Neural cell (in vitro differentiated cells): ENCODE measurements around the gene PSMD13. TPM values are rescaled to one million over a fixed set of nuclear protein-coding genes. Genes with fewer than 3 reads are reported as not detected.

ENCODE experiments used
- H2AFZ ChIP-seq: fragments of 200-600, 300-800 bp; sonication (generic), shearing (Covaris generic); 2 replicates; pipeline ENCODE4 v1.6.0; 2014; ENCODE audit warnings: low read depth, mild to moderate bottlenecking, antibody characterized with exemption, low read length, moderate library complexity
- H3F3A ChIP-seq: fragments of 200-600 bp; shearing (Covaris generic); 2 replicates; pipeline ENCODE4 v1.6.1; 2016; ENCODE audit warnings: mild to moderate bottlenecking, moderate library complexity, mixed read lengths, antibody characterized with exemption, low read length; ENCODE audit not compliant: insufficient read depth, poor library complexity, severe bottlenecking
- H3K27ac ChIP-seq: fragments of 200-600, 300-800 bp; sonication (generic), shearing (Covaris generic); 2 replicates; pipeline ENCODE4 v1.5.1; 2014; ENCODE audit warnings: mild to moderate bottlenecking, low read length, moderate library complexity
- H3K27me3 ChIP-seq: fragments of 300-800, 200-600 bp; sonication (generic), shearing (Covaris generic); 2 replicates; pipeline ENCODE4 v1.6.0; 2014; ENCODE audit warnings: mild to moderate bottlenecking, low read depth, low read length, moderate library complexity; ENCODE audit not compliant: insufficient read depth
- H3K36me3 ChIP-seq: fragments of 300-800, 200-600 bp; sonication (generic), shearing (Covaris generic); 2 replicates; pipeline ENCODE4 v1.5.1; 2014; ENCODE audit warnings: mild to moderate bottlenecking, antibody characterized with exemption, low read length, moderate library complexity; ENCODE audit not compliant: insufficient read depth
- H3K4me2 ChIP-seq: fragments of 300-800, 200-600 bp; sonication (generic), shearing (Covaris generic); 2 replicates; pipeline ENCODE4 v1.6.0; 2014; ENCODE audit warnings: mild to moderate bottlenecking, low read length
- H3K4me3 ChIP-seq: fragments of 300-800, 200-600 bp; sonication (generic), shearing (Covaris generic); 2 replicates; pipeline ENCODE4 v1.5.1; 2014; ENCODE audit warnings: mild to moderate bottlenecking, low read length, moderate library complexity
- H3K79me2 ChIP-seq: fragments of 200-600 bp; shearing (Covaris generic); replicated peaks from 2 replicates; pipeline ENCODE4 v1.6.0; 2014; ENCODE audit warnings: mild to moderate bottlenecking, low read length, moderate library complexity; ENCODE audit not compliant: insufficient read depth
- H3K9ac ChIP-seq: fragments of 300-800, 200-600 bp; sonication (generic), shearing (Covaris generic); 2 replicates; pipeline ENCODE4 v1.6.1; 2016; ENCODE audit warnings: mild to moderate bottlenecking, low read length, mixed read lengths
- H3K9me2 ChIP-seq: fragments of 200-600 bp; shearing (Covaris generic); 2 replicates; pipeline ENCODE4 v1.6.1; 2016; ENCODE audit warnings: mild to moderate bottlenecking, low read length, mixed read lengths; ENCODE audit not compliant: insufficient read depth
- H3K9me3 ChIP-seq: fragments of 200-600, 300-800 bp; sonication (generic), shearing (Covaris generic); 2 replicates; pipeline ENCODE4 v1.6.1; 2016; ENCODE audit warnings: mild to moderate bottlenecking, mixed run types, low read length, moderate library complexity, mixed read lengths
- H4K20me1 ChIP-seq: fragments of 200-600 bp; shearing (Covaris generic); 2 replicates; pipeline ENCODE4 v1.6.1; 2016; ENCODE audit warnings: mild to moderate bottlenecking, mixed run types; ENCODE audit not compliant: insufficient read depth
- EP300 ChIP-seq: fragments of 450-650 bp; conservative IDR thresholded peaks from 2 replicates; pipeline ENCODE4 v1.6.1; 2014; ENCODE audit warnings: antibody characterized with exemption, mild to moderate bottlenecking, moderate library complexity; ENCODE audit not compliant: poor library complexity, severe bottlenecking
- EZH2 ChIP-seq: fragments of 200-600, 300-800 bp; shearing (Covaris generic), sonication (generic); IDR thresholded peaks from 2 replicates; pipeline ENCODE4 v1.6.1; 2014; ENCODE audit warnings: antibody characterized with exemption, low read length, borderline replicate concordance, mild to moderate bottlenecking; ENCODE audit not compliant: insufficient read depth, poor library complexity, severe bottlenecking
- MXI1 ChIP-seq: fragments of 450-650 bp; conservative IDR thresholded peaks from 2 replicates; pipeline ENCODE4 v1.6.1; 2014; ENCODE audit warnings: antibody characterized with exemption, mild to moderate bottlenecking; ENCODE audit not compliant: poor library complexity, severe bottlenecking
- POLR2AphosphoS5 ChIP-seq: IDR thresholded peaks from 2 replicates; pipeline ENCODE4 v1.6.1; 2012
- RAD21 ChIP-seq: fragments of 450-650 bp; conservative IDR thresholded peaks from 2 replicates; pipeline ENCODE4 v1.6.1; 2014; ENCODE audit warnings: antibody characterized with exemption, mild to moderate bottlenecking, moderate library complexity
- SMC3 ChIP-seq: fragments of 450-650 bp; conservative IDR thresholded peaks from 2 replicates; pipeline ENCODE4 v1.6.1; 2014; ENCODE audit warnings: antibody characterized with exemption, mild to moderate bottlenecking, moderate library complexity; ENCODE audit not compliant: poor library complexity
- TAF1 ChIP-seq: IDR thresholded peaks from 2 replicates; pipeline ENCODE4 v1.6.1; 2012; ENCODE audit warnings: low read depth
- polyA plus RNA-seq: library from polyadenylated mRNA; depleted of rRNA; stranded (reverse); fragments of >200 nt; gene quantifications from 2 replicates; pipeline ENCODE4 v1.2.3, GENCODE V29; 2014
- TF ChIP-seq, protein P1 (sequence below): fragments of 450-650 bp; IDR thresholded peaks from 2 replicates; pipeline ENCODE4 v1.5.1; 2014; ENCODE audit warnings: antibody characterized with exemption, mild to moderate bottlenecking, moderate library complexity; ENCODE audit not compliant: poor library complexity, severe bottlenecking
- TF ChIP-seq, protein P2 (sequence below): IDR thresholded peaks from 2 replicates; pipeline ENCODE4 v1.6.1; 2012; ENCODE audit warnings: borderline replicate concordance

Gene PSMD13
- polyA plus RNA-seq, 1 donor from 2014 or later = 183 TPM

DNA sequence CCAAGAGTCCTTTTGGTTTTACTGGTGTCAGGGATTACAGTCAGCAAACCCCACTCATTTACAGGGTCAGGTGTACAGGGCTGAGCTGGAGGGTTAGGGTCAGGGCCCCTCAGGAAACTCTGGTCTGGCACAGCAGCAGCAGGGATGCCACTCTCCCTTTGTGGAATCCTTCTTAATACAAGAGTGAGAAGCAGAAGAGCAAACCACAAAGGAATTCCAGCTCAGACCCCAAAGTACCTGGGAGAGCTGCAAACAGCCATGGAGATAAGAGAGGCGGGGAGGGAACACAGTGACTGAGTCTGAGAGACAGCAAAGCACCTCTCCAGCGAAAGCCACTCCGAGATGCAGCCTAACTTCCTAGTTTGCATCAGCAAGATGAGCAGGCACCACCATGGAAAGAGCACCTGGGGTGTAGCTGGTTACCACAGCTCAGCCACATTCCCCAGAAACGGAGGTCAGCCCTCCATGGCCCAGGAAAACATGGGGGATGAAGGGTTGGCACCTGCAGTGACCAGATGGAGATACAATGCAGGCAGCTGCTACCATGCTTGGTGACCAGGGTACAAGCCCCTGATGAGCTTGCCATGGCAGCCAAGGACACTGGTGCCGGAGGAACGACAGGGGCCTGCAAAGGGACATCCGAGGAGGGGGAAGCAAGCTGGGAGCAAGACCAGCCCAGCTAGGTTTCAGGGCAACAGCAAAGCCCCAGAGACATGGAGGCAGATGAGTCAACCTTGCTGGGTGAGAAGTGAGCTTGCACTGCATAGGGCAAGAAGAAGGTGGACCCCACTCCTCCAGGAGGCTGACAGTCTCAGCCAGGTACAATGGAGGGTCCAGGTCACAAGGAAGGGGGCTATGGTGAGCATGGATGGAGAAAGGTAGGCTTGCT lies 33.5 kb upstream of the PSMD13 start:
- no peak overlapping the region for H3K9ac ChIP-seq
- TF ChIP-seq EZH2 = no peak
- TF ChIP-seq SMC3 = no peak
- H3K4me3 ChIP-seq = no peak overlapping the region
- H3K4me2 ChIP-seq = no peak overlapping the region
- no peaks in the 10 kb centered on the region for H3K9me2 ChIP-seq
- no peak overlapping the region for H2AFZ ChIP-seq
- no peak overlapping the region for H3K27ac ChIP-seq
- peaks cover 13% of the 10 kb centered on the region for H3K79me2 ChIP-seq
- no peaks in the 10 kb centered on the region for H3K36me3 ChIP-seq
- H4K20me1 ChIP-seq = no peaks in the 10 kb centered on the region
- H3F3A ChIP-seq = no peaks in the 10 kb centered on the region
- no peaks in the 10 kb centered on the region for H3K9me3 ChIP-seq
- no peaks in the 10 kb centered on the region for H3K27me3 ChIP-seq

DNA sequence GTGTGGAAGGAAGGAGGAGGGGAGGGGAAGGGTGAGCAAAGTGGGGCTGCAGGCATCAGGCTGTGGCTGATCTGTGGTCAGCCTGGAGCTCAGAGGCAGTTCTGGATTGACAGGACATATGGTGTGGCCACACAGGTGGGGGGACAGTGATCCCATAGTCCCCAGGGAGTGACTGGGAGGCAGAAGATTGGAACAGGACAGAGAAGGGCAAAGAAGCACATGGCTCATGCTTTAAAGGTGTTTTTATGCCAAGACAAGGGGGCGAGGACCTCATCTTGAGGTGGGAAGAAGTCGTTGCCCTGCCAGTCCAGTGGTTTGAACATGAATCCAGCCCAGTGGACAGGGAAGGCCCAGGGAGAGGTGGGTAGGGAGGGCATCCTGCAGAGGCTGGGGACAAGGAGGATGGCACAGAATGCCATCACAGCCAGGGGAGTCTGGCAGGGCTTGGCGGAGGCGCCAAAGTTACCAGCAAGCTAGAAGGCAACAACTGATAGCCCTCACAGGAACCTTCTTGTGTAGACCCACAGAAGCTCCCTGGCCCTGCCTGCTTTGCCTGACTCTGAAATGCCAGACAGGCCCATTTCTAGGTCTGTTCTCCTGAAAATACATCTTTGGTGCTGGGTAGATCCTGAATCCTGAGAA lies 32.7 kb upstream of the PSMD13 start:
- Histone ChIP-seq H3K36me3 (no peaks in the 10 kb centered on the region), H3K27me3 (no peaks in the 10 kb centered on the region), H3K9me2 (no peaks in the 10 kb centered on the region), H4K20me1 (no peaks in the 10 kb centered on the region), H3K4me3 (no peak overlapping the region), H3K79me2 (peaks cover 15% of the 10 kb centered on the region), H2AFZ (no peak overlapping the region), H3K27ac (no peak overlapping the region), H3K4me2 (no peak overlapping the region), H3K9me3 (no peaks in the 10 kb centered on the region), H3K9ac (no peak overlapping the region), H3F3A (no peaks in the 10 kb centered on the region)
- TF ChIP-seq MXI1 (no peak), TAF1 (no peak), RAD21 (no peak), POLR2AphosphoS5 (no peak), SMC3 (no peak), EZH2 (no peak), EP300 (no peak)
- TF ChIP-seq, protein P1, sequence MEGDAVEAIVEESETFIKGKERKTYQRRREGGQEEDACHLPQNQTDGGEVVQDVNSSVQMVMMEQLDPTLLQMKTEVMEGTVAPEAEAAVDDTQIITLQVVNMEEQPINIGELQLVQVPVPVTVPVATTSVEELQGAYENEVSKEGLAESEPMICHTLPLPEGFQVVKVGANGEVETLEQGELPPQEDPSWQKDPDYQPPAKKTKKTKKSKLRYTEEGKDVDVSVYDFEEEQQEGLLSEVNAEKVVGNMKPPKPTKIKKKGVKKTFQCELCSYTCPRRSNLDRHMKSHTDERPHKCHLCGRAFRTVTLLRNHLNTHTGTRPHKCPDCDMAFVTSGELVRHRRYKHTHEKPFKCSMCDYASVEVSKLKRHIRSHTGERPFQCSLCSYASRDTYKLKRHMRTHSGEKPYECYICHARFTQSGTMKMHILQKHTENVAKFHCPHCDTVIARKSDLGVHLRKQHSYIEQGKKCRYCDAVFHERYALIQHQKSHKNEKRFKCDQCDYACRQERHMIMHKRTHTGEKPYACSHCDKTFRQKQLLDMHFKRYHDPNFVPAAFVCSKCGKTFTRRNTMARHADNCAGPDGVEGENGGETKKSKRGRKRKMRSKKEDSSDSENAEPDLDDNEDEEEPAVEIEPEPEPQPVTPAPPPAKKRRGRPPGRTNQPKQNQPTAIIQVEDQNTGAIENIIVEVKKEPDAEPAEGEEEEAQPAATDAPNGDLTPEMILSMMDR = no peak
- TF ChIP-seq, protein P2, sequence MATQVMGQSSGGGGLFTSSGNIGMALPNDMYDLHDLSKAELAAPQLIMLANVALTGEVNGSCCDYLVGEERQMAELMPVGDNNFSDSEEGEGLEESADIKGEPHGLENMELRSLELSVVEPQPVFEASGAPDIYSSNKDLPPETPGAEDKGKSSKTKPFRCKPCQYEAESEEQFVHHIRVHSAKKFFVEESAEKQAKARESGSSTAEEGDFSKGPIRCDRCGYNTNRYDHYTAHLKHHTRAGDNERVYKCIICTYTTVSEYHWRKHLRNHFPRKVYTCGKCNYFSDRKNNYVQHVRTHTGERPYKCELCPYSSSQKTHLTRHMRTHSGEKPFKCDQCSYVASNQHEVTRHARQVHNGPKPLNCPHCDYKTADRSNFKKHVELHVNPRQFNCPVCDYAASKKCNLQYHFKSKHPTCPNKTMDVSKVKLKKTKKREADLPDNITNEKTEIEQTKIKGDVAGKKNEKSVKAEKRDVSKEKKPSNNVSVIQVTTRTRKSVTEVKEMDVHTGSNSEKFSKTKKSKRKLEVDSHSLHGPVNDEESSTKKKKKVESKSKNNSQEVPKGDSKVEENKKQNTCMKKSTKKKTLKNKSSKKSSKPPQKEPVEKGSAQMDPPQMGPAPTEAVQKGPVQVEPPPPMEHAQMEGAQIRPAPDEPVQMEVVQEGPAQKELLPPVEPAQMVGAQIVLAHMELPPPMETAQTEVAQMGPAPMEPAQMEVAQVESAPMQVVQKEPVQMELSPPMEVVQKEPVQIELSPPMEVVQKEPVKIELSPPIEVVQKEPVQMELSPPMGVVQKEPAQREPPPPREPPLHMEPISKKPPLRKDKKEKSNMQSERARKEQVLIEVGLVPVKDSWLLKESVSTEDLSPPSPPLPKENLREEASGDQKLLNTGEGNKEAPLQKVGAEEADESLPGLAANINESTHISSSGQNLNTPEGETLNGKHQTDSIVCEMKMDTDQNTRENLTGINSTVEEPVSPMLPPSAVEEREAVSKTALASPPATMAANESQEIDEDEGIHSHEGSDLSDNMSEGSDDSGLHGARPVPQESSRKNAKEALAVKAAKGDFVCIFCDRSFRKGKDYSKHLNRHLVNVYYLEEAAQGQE = no peak
